Measurements from ENCODE around the gene TRIM14.

Gene TRIM14, protein sequence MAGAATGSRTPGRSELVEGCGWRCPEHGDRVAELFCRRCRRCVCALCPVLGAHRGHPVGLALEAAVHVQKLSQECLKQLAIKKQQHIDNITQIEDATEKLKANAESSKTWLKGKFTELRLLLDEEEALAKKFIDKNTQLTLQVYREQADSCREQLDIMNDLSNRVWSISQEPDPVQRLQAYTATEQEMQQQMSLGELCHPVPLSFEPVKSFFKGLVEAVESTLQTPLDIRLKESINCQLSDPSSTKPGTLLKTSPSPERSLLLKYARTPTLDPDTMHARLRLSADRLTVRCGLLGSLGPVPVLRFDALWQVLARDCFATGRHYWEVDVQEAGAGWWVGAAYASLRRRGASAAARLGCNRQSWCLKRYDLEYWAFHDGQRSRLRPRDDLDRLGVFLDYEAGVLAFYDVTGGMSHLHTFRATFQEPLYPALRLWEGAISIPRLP

DNA sequence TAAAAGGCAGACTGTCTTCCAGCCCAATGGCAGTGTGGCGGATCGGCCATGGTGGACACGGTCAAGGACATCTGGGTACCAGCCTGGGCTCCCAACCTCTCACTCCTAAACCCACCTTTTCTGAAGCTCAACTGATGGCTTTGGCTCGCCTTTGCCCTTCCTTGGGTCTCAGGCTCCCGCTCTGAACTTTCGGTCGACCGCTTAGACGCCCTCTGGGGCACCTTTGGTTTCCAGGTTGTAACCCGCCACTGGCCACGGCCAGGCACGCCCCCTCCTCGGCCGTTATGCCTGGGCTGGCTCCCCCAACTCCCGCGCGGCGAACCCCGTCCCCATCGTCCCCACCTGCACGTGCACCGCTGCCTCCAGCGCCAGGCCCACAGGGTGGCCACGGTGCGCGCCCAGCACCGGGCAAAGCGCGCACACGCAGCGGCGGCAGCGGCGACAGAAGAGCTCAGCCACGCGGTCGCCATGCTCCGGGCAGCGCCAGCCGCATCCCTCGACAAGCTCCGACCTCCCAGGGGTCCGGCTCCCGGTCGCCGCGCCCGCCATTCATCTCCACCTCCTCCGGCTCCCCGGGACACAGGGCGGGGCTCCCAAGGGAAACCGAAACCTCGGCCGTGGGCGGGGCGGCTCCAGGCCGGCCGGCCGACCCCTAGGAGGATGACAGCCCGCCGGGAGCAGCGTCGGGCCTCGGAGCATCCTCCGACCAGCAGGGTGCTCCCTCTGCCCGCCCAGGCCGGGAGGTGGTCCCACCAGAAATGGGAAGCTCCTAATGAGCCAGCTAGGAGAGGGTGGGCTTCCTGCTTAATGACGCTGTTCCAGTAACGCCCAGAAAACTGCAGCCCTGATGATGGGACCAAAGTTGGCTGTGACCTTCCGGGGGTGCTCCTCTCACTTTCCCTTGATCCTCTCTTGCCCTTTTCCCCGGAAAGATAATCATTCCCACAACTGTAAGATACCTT lies at the start of gene TRIM14:
TRIM14 (minus strand) TSS at position 583 of the 962 bp plus-strand sequence; CDS start at position 549, 34 bp downstream.
- TF ChIP-seq, protein P1, sequence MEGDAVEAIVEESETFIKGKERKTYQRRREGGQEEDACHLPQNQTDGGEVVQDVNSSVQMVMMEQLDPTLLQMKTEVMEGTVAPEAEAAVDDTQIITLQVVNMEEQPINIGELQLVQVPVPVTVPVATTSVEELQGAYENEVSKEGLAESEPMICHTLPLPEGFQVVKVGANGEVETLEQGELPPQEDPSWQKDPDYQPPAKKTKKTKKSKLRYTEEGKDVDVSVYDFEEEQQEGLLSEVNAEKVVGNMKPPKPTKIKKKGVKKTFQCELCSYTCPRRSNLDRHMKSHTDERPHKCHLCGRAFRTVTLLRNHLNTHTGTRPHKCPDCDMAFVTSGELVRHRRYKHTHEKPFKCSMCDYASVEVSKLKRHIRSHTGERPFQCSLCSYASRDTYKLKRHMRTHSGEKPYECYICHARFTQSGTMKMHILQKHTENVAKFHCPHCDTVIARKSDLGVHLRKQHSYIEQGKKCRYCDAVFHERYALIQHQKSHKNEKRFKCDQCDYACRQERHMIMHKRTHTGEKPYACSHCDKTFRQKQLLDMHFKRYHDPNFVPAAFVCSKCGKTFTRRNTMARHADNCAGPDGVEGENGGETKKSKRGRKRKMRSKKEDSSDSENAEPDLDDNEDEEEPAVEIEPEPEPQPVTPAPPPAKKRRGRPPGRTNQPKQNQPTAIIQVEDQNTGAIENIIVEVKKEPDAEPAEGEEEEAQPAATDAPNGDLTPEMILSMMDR (IDR thresholded peaks at IDR 0.05; ENCODE audit: low read length, missing control alignments), result peak; percentile 19
- peak; percentile 56 for DNase-seq (ENCODE audit: low read depth)
- peak within 1 kb of the TSS; percentile 69 for H3K4me3 ChIP-seq (replicated peaks; ENCODE audit: low read depth, low read length)

DNA sequence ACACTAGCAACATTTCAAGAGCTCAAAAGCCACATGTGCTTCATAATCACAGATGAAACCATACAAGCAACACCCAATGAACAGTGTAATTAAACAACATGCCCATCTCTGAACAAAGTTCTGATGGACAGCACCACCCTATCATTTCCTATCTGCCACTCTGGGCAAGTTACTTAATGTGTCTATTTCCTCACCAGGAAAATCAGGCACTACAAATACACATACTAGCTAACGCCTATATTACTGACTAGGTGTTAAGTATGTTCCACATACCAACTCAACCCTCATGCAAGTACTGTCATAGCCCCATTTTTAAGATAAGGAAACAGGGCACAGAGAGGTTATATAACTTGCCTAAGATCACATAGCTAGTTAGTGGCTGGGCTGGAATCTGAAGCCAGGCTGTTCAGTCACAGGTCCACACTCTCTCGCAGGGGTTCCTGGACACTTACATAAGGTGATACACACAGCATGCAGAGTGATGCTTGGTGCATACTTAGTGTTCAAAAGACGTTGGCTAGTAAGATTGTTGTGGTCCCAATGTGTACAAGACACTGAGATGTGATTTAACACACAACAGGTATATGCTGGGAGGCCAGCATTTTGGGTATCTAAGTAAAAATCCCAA lies 49.2 kb upstream of the TRIM14 start:
- TF ChIP-seq, protein P1 (IDR thresholded peaks at IDR 0.05; ENCODE audit: low read length, missing control alignments), result no peak
- no peak for DNase-seq (ENCODE audit: low read depth)

DNA sequence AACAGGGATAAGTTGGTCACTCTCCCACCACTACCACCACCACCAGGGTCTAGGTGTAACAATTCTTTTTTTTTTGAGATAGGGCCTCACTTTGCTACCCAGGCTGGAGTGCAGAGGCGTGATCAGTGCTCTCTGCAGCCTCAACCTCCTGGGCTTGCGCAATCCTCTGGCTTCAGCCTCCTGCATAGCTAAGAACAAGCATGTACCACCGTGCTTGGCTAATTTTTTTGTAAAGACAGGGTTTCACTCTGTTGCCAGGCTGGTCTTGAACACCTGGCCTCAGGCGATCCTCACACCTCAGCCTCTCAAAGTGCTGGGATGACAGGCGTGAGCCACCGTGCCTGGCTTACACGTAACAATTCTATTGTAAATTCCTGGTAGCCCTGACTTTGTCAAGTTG lies 45.9 kb upstream of the TRIM14 start:
- peak; percentile 40 for DNase-seq (ENCODE audit: low read depth)
- no peak overlapping the region for H3K4me3 ChIP-seq (replicated peaks; ENCODE audit: low read depth, low read length)
- TF ChIP-seq, protein P1 (IDR thresholded peaks at IDR 0.05; ENCODE audit: low read length, missing control alignments), result no peak

More for the DNA sequence above, 49.2 kb upstream of the TRIM14 start:
- no peak overlapping the region for H3K4me3 ChIP-seq (replicated peaks; ENCODE audit: low read depth, low read length)

DNA sequence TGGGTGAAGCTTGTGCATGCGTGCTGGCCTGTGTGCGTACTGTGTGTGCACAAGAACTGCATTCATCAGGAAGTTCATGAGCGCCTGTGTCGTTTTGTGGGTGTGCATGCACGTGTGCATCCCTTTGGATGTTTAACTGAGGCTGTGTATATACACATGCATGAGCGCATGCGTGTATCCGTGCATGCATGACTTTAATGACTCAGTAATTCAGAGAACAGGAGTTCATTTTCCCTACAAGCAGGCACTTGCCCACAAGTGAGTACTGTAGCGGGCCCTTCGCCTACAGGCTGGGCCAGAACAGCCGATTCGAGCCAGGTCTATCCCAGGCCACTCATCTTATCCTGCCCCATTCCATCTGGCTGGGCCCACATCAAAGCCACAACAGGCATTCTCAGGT lies 43.6 kb upstream of the TRIM14 start:
- TF ChIP-seq, protein P1 (IDR thresholded peaks at IDR 0.05; ENCODE audit: low read length, missing control alignments), result no peak
- H3K4me3 ChIP-seq (replicated peaks; ENCODE audit: low read depth, low read length), result no peak overlapping the region
- DNase-seq (ENCODE audit: low read depth), result no peak

DNA sequence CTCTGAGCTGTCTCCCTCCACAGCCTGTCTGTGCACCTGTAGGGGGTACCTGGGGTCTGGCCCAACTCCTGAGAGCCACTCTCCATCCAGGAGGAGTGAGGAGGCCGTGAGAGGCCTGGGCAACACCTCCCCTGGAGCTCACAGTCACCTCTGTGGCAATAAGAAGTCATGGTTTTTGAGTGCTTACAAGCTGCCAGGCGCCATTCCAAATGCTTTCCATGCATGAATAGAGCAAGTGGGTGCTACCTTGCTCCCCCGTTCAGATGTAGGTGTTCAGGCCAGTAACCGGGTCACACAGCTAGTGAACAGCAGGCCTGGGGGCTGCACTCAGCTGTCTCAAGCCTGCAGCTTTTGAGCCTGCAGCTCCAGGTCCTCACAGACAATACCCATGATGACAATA lies 42.8 kb upstream of the TRIM14 start:
- H3K4me3 ChIP-seq (replicated peaks; ENCODE audit: low read depth, low read length), result no peak overlapping the region

DNA sequence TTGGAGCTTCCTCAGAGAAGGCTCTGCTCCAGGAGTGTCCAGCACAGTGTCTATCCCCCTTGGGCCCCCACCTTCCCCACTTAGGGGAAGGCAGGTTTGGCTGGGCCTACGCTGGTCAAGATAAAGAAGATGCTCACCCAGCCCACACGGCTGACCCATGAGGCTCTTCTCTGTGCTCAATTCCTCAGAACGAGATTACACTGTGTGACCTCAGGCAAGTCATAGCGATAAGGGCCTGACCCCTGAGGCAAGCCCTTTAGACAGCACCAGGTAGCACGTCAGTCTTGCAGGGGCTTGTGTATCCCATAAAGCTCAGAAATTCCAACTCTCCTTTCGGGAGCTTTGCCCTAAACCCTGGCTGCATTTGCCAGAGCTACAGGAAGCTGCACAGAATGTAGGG lies 40.8 kb upstream of the TRIM14 start:
- no peak for DNase-seq (ENCODE audit: low read depth)
- TF ChIP-seq, protein P1 (IDR thresholded peaks at IDR 0.05; ENCODE audit: low read length, missing control alignments), result no peak
- H3K4me3 ChIP-seq (replicated peaks; ENCODE audit: low read depth, low read length), result no peak overlapping the region

More for the DNA sequence above, 42.8 kb upstream of the TRIM14 start:
- no peak for DNase-seq (ENCODE audit: low read depth)
- TF ChIP-seq, protein P1 (IDR thresholded peaks at IDR 0.05; ENCODE audit: low read length, missing control alignments), result no peak

All from fibroblast of pulmonary artery (primary cell).